HG03159 (cell line): ENCODE data around the gene CAPN10.

Experiments
- ATAC-seq: cut with Tn5 transposase; IDR thresholded peaks from one replicate; pipeline ENCODE4 v1.9.1; 2021; ENCODE audit warnings: mild to moderate bottlenecking, moderate library complexity; ENCODE audit not compliant: unreplicated experiment

CAPN10 gene

DNA sequence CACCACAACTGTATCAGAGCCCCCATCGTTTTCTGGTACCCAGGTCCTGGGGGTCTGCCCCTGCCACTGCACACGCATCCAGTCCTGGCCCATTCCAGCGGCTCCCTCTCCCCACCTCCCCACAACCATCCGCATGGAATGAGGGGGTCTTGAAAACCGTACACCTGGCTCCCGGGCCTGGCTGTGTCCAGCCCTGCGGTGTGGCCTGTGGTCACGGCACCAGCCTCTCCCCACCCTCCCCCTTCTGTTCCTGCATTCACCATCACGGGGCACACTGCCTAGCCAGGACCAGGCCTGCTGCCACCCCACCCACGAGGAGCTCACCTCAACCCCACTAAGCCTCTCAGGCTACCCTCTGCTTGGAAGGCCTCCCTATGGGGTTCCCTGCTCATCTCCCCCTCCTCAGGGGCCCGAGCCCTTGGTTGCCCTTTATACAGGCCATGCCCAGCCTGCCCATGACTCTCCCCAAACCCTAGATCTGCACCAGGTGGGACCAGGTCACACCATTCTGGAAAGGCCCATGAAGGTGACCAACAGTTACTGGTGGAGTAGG, 50.1 kb downstream of the CAPN10 start:
- ATAC-seq = no peak

DNA sequence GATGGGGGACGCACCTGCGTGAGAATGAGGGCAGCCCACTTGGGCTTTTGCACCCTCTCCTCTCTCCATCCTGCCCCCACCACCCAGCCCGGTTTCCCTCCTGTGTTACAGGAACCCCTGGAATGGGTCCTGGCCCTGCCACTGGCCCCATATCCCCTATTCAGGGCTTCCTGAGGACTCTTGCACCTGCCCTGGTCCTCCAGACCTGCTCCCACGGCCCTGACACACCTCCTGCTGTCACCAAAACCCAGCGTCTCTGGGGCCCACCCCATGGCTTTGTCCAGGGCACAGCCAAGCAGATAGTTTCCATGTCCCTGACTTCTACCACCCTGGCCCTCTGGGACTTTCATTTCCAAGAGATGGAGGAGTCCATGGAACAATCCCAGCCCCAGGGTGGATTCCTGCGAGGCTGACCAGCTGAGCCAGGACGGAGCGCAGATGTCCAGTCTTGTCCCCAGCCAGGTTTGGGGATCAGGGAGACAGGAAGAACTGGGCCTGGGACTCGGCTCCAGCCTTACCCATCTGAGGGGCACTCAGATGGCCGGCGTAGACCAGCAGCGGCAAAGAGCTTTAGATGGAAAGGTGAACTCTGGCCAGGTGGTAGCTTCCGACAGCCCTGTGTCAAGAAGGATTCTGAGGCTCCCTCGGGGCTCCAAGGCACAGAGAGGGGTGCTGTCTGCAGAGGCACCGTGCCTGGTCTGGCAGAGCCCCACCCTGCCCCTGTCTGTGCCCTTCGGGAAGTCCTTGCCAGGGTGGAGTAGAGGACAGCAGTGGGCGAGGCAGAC, 50.8 kb downstream of the CAPN10 start:
- ATAC-seq = no peak

DNA sequence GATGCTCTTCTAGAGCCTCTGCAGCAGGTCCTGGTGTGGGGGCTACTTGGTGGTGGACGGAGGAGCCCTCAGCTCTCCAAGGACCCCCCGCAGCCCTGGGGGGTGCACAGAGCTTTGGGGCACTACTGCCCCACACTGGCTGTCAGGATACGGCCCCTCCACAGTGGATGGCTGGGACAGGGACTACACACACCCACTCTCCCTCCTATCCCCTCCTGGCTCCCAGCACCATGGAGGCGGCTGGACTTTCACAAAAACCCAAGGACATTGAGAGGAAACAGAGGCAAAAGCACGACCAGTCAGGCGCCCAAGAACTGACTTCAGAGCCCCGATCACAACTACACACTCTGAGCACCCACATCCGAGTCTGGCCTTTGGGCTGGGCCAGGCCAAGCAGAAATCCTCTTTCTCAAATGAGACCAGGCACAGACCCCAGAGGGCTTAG, 51.4 kb downstream of the CAPN10 start:
- no peak for ATAC-seq

- no peak for ATAC-seq
These were observed 52.1 kb downstream of the CAPN10 start for GRCh38 chr2:240638512-240639160.

DNA sequence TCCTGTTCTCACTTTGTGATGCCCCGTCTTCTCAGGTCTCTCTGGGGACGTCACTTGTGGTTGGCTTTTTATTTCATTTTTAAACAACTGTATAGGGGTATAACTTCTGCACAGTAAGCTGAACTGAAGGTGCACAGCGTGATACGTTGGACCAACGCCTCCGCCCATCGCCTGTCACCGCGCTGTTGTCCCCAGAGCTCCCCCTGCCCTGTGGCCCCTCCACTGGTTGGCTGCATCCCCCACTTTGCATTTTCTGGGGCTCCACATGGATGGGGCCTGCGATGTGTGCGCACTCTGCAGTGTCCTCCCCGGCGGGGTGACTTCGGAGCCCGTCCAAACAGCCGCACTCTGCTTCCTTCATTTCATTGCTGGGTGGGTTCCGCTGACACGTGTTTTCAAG, 53.0 kb downstream of the CAPN10 start:
- ATAC-seq = no peak

DNA sequence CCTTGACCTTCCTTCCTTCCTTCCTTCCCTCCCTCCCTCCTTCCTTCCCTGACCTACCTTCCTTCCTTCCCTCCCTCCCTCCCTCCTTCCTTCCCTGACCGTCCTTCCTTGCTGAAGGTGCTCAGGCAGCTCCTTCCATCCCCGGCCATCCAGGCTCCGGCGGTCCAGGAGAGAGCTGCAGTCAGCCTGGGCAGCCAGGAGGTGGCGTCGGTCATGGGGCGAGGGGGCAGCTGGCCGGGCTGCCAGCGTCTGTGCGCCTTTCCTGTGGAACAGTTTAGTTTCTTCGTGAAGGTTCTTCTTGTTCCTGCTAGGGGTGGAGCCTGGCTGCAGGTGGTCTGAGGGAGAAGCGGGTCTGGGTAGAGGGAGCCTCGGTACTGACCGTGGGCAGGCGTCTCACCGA, 54.4 kb downstream of the CAPN10 start:
- no peak for ATAC-seq

- no peak for ATAC-seq
These were observed 55.7 kb downstream of the CAPN10 start for GRCh38 chr2:240642061-240642805.

DNA sequence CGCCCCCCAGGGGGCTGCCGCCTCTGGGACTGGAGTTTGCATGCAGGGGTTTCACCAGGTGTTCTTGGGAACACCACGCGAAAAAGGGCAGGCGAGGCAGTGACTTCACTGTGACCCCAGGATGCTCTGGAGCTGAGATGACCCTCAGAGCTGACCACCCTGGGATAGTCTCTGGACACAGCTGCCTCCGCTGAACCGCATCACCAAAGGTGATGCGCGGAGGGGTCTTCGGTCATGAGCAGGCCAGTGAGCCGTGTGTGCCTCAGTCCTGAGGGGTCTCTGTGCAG, 56.2 kb downstream of the CAPN10 start:
- ATAC-seq = no peak

DNA sequence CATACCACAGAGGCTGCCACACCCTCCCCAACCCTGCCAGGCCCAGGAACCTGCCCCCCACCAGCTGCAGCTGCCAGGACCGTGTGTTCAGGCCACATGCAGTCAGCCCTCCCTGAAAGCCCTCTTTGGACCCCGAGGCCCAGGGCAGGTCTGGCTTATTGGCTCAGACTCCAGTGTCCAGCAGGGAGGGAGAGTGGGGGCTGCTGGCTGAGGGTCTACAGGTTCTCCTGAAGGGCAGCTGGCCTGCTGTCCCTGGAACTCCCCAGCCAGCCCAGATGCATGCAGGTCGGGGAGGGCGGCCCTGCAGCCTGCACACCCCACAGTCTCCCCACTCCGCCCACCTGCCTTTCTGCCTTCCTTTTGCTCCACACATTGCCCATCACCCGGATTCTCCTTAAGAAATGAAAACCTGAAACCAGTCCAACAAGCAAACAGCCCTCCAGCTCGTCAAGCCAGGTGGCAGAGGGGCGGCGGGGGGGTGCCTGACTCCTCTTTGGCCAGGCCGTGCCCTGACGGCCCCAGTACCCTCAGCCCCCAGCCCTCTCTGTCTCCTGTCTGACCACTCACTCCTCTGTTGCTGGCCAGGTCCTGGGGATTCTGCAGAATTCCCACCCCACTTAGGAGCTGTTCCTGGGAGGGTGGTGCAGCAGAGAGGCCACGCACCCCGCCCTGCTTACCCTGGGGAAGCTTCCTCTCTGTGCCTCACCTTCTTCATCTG, 56.7 kb downstream of the CAPN10 start:
- no peak for ATAC-seq

DNA sequence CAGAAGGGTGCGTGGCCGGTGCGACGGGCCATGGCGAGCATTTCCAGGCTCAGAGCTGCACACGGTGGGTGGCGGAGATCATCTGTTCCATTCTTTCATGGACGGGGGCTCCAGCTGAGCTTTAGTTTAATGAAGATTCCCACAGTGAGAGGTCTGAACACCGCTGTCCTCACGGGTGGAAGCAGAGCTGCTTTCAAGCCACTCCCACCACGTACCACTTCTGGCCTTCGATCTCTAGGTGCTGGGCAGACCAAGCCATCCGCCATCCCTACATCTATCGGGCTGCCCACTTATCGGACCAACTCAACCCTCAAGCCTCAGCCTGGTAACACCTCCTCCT, 57.2 kb downstream of the CAPN10 start:
- no peak for ATAC-seq

DNA sequence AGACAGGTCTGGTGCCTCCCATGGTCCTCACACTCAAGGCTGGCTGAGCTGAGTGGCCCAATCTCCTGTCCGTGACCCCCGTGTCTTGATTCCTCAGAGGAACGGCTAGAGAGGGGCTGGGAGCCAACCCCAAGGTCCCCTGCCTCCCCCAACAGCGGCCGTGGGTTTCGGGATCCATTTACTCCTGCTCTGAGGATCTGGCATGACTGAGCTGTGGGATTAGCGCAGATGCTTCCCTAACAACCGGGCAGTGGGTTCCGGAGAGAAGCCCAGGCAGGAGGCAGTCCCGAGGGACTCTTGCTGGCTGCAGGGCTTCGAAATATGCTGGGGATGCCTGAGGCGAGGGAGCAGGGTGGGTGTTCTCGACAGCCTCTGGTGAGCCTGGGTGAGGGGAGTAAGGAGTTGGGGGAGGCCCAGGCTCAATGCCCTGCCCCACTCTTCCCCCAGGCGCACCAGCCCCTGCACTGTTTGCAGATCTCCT, 57.7 kb downstream of the CAPN10 start:
- no peak for ATAC-seq

GRCh38 chr2:240644859-240645301, 58.3 kb downstream of the CAPN10 start:
- ATAC-seq = no peak

- no peak for ATAC-seq
These were observed 58.8 kb downstream of the CAPN10 start for GRCh38 chr2:240645346-240645745.

GRCh38 chr2:240645801-240646175, 59.3 kb downstream of the CAPN10 start:
- no peak for ATAC-seq

DNA sequence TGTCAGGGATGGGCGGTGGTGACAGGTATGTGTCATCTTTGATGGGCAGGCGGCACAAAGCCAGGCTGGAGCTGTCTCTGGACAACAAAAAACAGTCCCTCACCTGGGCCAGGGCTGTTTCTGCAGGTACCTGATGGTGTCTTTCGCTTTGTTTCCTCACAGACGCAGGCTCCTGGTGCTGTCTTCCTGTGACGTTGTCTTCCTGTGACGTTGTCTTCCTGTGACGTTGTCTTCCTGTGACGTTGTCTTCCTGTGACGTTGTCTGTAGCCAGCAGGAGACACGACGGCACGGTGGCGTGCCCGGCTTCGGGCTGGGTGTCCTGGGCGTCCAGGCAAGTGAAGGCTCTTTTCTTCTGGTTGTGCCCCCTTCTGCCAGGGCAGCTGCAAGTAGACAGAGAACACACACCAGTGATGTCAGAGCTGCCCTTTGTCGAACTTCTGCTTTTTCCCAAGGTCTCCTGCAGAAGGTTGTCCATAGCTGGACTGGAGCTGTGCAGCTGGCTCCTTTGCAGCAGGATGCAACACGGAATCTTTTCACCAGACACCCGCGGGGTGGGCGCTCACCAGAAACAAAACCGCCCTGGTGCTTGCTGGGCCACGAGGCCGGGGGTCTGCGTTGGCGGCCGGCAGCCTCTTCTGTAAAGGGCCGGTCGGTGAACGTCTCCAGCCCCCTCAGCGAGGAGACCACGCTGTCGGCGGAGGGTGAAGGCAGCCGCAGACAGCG, 59.8 kb downstream of the CAPN10 start:
- ATAC-seq = no peak

- ATAC-seq = no peak
These were observed 60.5 kb downstream of the CAPN10 start for GRCh38 chr2:240646900-240647502.

DNA sequence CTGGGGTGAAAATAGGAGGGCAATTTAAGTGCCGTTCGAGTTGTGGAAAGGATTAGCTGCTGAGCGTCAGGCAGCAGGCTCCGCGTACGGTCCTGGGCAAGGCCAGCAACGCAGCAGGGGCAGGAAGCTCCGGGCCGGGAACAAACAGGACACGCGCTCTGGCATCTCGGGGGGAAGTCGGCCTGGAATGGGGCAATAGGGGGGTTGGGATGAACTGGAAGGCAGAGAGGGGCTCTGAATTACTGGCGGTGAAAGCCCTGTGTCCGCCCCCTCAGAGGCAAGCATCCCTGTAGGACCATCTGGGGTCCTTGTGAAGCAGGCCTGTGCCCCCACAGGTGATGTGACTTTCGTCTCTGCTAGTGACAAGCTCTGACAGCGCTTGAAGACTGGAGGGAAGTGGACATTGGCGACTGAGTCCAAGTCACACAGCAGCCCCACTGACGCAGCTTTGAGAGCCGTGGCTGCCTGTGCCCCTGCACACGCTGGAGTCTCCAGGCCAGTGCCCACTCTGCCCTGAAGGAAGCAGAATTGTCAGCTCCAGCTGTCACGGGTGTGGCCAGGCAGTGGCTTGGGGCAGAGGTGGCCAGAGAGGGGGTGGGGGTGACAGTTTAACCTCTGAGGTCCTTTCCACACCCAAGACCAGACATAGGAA, 61.1 kb downstream of the CAPN10 start:
- ATAC-seq = no peak

- no peak for ATAC-seq
These were observed 61.7 kb downstream of the CAPN10 start for GRCh38 chr2:240648155-240648649.
